Mucosa of descending colon (tissue), 3 donors: Measurements from ENCODE around the gene BCL2L2. TPM values are rescaled to one million over a fixed set of nuclear protein-coding genes. Genes with fewer than 3 reads are reported as not detected.

Experiments used
- ATAC-seq: fragments of 200-7000 bp; cut with Tn5 transposase; one replicate; pipeline ENCODE4 v1.9.1; 2020; ENCODE audit warnings: mild to moderate bottlenecking, moderate library complexity
- DNase-seq, 3 donors: peaks; one replicate each; pipeline ENCODE4 v3.0.0-alpha.2; 2020
- H3K36me3 ChIP-seq: fragments of 200-600 bp; one replicate; pipeline ENCODE4 v1.8.0; 2021; ENCODE audit warnings: low read depth, mild to moderate bottlenecking
- H3K4me1 ChIP-seq: fragments of 200-600 bp; one replicate; pipeline ENCODE4 v1.8.0; 2021; ENCODE audit warnings: low read depth, mild to moderate bottlenecking
- H3K4me3 ChIP-seq: fragments of 200-600 bp; one replicate; pipeline ENCODE4 v1.8.0; 2021; ENCODE audit warnings: mild to moderate bottlenecking
- H3K9me3 ChIP-seq: fragments of 200-600 bp; one replicate; pipeline ENCODE4 v1.8.0; 2021; ENCODE audit warnings: mild to moderate bottlenecking
- intact Hi-C, 2 donors: fragments of 100-400 bp; cut with DNase I in 1 of 2; cut with micrococcal nuclease in 1 of 2; formaldehyde crosslinking; loops; one replicate each; pipeline versions ENCODE4 v1.11.0 to v1.11.1; 2022; cut with DNase I, micrococcal nuclease
- total RNA-seq, 3 donors: library from RNA; stranded (reverse); fragmentation: NEBNext Ultra II Directional in 2 of 3; extraction: Animal tissue kit (Norgen Biotek cat#: 25700) in 2 of 3; gene quantifications; one replicate each; pipeline versions ENCODE4 v1.2.1 to v1.2.4, GENCODE V29; 2021 to 2023
- TF ChIP-seq, protein P1 (sequence below): fragments of 200-600 bp; IDR thresholded peaks from one replicate; pipeline ENCODE4 v1.8.0; 2022; ENCODE audit warnings: antibody characterized with exemption, mild to moderate bottlenecking
- donor health status: DM: no; HTN: no; CAD: no; lungs with moderate emphysema.
- donor health status: DM: no; HTN: no; CAD: no.
- donor health status: DM: no; HTN: yes; CAD: no.

BCL2L2 gene
- total RNA-seq, 3 donors from 2014 or later: 40.6 to 116 (median 41.4) TPM

DNA sequence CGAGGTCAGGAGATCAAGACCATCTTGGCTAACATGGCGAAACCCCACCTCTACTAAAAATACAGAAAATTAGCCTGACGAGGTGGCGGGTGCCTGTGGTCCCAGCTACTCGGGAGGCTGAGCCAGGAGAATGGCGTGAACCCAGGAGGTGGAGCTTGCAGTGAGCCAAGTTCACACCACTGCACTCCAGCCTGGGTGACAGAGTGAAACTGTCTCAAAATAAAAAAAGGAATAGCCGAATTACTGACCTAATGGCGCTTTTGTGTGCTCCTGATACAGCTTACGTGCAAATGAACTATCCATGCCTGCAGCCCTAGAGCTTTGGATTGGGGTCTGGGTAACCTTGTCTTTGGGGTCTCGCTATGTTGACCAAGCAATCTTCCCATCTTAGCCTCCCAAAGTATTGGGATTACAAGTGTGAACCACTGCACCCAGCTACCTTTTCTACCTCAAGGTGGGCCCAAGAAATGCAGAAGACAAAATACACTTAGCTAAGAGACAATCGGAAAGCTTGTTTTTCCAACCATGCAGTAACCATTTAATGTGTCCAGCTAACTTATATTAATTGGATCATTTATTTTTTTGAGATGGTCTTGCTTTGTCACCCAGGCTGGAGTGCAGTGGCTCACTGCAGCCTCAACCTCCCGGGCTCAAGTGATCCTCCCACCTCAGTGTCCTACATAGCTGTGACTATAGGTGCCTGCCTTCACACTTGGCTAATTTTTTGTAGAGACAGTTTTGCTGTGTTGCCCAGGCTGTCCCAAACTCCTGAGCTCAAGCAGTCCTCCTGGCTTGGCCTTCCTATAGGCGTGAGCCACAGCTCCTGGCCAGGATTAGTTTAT is 20.1 kb downstream of the BCL2L2 start:
- DNase-seq (no peak), ATAC-seq (no peak)
- H3K36me3 ChIP-seq: no peaks in the 10 kb centered on the region
- H3K9me3 ChIP-seq: no peaks in the 10 kb centered on the region
- H3K4me1 ChIP-seq: peaks cover 13% of the 10 kb centered on the region
- TF ChIP-seq, protein P1, sequence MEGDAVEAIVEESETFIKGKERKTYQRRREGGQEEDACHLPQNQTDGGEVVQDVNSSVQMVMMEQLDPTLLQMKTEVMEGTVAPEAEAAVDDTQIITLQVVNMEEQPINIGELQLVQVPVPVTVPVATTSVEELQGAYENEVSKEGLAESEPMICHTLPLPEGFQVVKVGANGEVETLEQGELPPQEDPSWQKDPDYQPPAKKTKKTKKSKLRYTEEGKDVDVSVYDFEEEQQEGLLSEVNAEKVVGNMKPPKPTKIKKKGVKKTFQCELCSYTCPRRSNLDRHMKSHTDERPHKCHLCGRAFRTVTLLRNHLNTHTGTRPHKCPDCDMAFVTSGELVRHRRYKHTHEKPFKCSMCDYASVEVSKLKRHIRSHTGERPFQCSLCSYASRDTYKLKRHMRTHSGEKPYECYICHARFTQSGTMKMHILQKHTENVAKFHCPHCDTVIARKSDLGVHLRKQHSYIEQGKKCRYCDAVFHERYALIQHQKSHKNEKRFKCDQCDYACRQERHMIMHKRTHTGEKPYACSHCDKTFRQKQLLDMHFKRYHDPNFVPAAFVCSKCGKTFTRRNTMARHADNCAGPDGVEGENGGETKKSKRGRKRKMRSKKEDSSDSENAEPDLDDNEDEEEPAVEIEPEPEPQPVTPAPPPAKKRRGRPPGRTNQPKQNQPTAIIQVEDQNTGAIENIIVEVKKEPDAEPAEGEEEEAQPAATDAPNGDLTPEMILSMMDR: no peak
- H3K4me3 ChIP-seq: no peak overlapping the region
- intact Hi-C loops: loop anchor here (5.0 to 10.0 kb wide), 2 partner anchors 51 to 138 kb away; partner anchors contain the start of genes CMTM5 (in 1 of the 2) and NGDN (in 1 of the 2)

- ATAC-seq: peak; percentile 89
- intact Hi-C loops: loop anchor here (5.0 to 10.0 kb wide), 2 partner anchors 49 to 137 kb away; partner anchors contain the start of genes CMTM5 (in 1 of the 2) and NGDN (in 1 of the 2)
- Histone ChIP-seq H3K4me1 (peaks cover 4% of the 10 kb centered on the region), H3K4me3 (no peak overlapping the region), H3K36me3 (no peaks in the 10 kb centered on the region), H3K9me3 (no peaks in the 10 kb centered on the region)
- peak in 1 of 3 donors; percentile 80 for DNase-seq
- TF ChIP-seq, protein P1: peak; percentile 61
These were observed 21.5 kb downstream of the BCL2L2 start for GRCh38 chr14:23327947-23328744.

GRCh38 chr14:23335623-23336022 is 29.0 kb downstream of the BCL2L2 start:
- TF ChIP-seq, protein P1: no peak
- DNase-seq: no peak
- no peak for ATAC-seq

DNA sequence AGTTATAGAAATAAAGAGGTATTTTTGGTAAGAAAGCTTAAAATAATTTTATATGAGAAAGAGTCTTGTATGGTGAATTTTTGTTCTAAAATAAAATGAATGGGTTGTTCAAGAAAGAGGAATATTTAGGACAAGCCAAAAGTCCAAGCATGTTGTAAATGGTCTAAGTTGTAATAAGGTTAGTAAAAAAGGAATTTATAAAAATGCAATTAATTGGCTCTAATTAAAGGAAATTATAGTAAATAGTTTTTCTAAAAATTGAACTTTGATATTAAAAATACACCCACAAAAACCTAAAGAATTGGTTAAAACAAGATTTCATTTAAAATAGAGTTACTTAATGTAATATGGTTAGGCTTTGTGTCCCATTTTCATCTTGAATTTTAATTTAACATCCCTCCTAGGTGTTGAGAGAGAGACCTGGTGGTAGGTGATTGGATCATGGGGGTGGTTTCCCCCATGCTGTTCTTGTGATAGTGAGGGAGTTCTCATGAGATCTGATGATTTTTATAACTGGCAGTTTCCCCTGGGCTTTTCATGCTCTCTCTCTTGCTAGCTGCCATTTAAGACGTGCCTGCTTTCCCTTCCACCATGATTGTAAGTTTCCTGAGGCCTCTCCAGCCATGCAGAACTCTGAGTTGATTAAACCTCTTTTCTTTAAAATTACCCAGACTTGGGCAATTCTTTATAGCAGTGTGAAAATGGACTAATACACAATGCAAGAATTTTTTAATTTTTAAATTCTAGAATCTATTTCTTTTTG is 33.1 kb downstream of the BCL2L2 start:
- DNase-seq: no peak
- intact Hi-C loops: no loop called here
- H3K9me3 ChIP-seq: peaks cover 10% of the 10 kb centered on the region
- no peak for ATAC-seq
- H3K4me3 ChIP-seq: no peak overlapping the region
- TF ChIP-seq, protein P1: no peak
- no peaks in the 10 kb centered on the region for H3K4me1 ChIP-seq
- no peaks in the 10 kb centered on the region for H3K36me3 ChIP-seq

More at GRCh38 chr14:23335623-23336022, 29.0 kb downstream of the BCL2L2 start:
- Histone ChIP-seq H3K4me3 (no peak overlapping the region), H3K4me1 (no peaks in the 10 kb centered on the region), H3K36me3 (no peaks in the 10 kb centered on the region), H3K9me3 (peaks cover 10% of the 10 kb centered on the region)
- intact Hi-C loops: no loop called here

- no peak for DNase-seq
- Histone ChIP-seq H3K9me3 (peaks cover 7% of the 10 kb centered on the region), H3K4me3 (no peak overlapping the region), H3K4me1 (no peaks in the 10 kb centered on the region), H3K36me3 (no peaks in the 10 kb centered on the region)
- no peak for ATAC-seq
- intact Hi-C loops: no loop called here
- TF ChIP-seq, protein P1: no peak
These were observed 37.8 kb downstream of the BCL2L2 start for GRCh38 chr14:23344481-23344880.
